Neuron (in vitro differentiated cells): Measurements from ENCODE around the gene GAPVD1.

Source experiments
- H2AFZ ChIP-seq: one replicate; pipeline ENCODE4 v1.6.1; 2013; ENCODE audit warnings: low read depth, mild to moderate bottlenecking, inconsistent platforms, low read length, moderate library complexity
- H3K27me3 ChIP-seq: one replicate; pipeline ENCODE4 v1.6.1; 2013; ENCODE audit warnings: low read length; ENCODE audit not compliant: insufficient read depth
- H3K36me3 ChIP-seq: one replicate; pipeline ENCODE4 v1.6.1; 2013; ENCODE audit warnings: low read length; ENCODE audit not compliant: insufficient read depth
- H3K4me1 ChIP-seq: one replicate; pipeline ENCODE4 v1.6.1; 2013; ENCODE audit warnings: low read length; ENCODE audit not compliant: insufficient read depth
- H3K4me3 ChIP-seq: 2 replicates; pipeline ENCODE4 v1.5.1; 2013; ENCODE audit warnings: mild to moderate bottlenecking, low read length, moderate library complexity
- H3K9me3 ChIP-seq: one replicate; pipeline ENCODE4 v1.6.1; 2013; ENCODE audit warnings: low read length

The GAPVD1 gene

GRCh38 chr9:125374443-125375309 is 113.0 kb downstream of the GAPVD1 start:
- Histone ChIP-seq H3K36me3 (no peaks in the 10 kb centered on the region), H2AFZ (peak overlapping the region; percentile 24), H3K4me1 (peaks cover 13% of the 10 kb centered on the region), H3K4me3 (peak overlapping the region; percentile 25), H3K9me3 (no peaks in the 10 kb centered on the region), H3K27me3 (no peaks in the 10 kb centered on the region)

- no peak overlapping the region for H3K4me3 ChIP-seq
- no peak overlapping the region for H2AFZ ChIP-seq
- H3K9me3 ChIP-seq, result no peaks in the 10 kb centered on the region
- H3K36me3 ChIP-seq, result no peaks in the 10 kb centered on the region
- peaks cover 8% of the 10 kb centered on the region for H3K4me1 ChIP-seq
- no peaks in the 10 kb centered on the region for H3K27me3 ChIP-seq
These were observed 114.2 kb downstream of the GAPVD1 start for GRCh38 chr9:125375820-125376219.

- H3K9me3 ChIP-seq, result no peaks in the 10 kb centered on the region
- no peak overlapping the region for H3K4me3 ChIP-seq
- no peaks in the 10 kb centered on the region for H3K27me3 ChIP-seq
- peaks cover 4% of the 10 kb centered on the region for H3K4me1 ChIP-seq
- no peak overlapping the region for H2AFZ ChIP-seq
- no peaks in the 10 kb centered on the region for H3K36me3 ChIP-seq
These were observed 114.9 kb downstream of the GAPVD1 start for GRCh38 chr9:125376261-125377226.

- H3K9me3 ChIP-seq, result no peaks in the 10 kb centered on the region
- no peaks in the 10 kb centered on the region for H3K27me3 ChIP-seq
- no peaks in the 10 kb centered on the region for H3K36me3 ChIP-seq
- no peak overlapping the region for H3K4me3 ChIP-seq
- peaks cover 4% of the 10 kb centered on the region for H3K4me1 ChIP-seq
- no peak overlapping the region for H2AFZ ChIP-seq
These were observed 116.1 kb downstream of the GAPVD1 start for GRCh38 chr9:125377584-125378250.

- Histone ChIP-seq H3K4me3 (no peak overlapping the region), H3K9me3 (no peaks in the 10 kb centered on the region), H3K4me1 (peaks cover 4% of the 10 kb centered on the region), H2AFZ (no peak overlapping the region), H3K27me3 (no peaks in the 10 kb centered on the region), H3K36me3 (no peaks in the 10 kb centered on the region)
These were observed 117.2 kb downstream of the GAPVD1 start for GRCh38 chr9:125378778-125379177.

- H3K27me3 ChIP-seq, result no peaks in the 10 kb centered on the region
These were observed 117.6 kb downstream of the GAPVD1 start for GRCh38 chr9:125379208-125379607.

GRCh38 chr9:125380406-125380805 is 118.8 kb downstream of the GAPVD1 start:
- H2AFZ ChIP-seq, result no peak overlapping the region
- H3K4me1 ChIP-seq, result no peaks in the 10 kb centered on the region
- no peaks in the 10 kb centered on the region for H3K36me3 ChIP-seq
- no peaks in the 10 kb centered on the region for H3K27me3 ChIP-seq
- no peaks in the 10 kb centered on the region for H3K9me3 ChIP-seq
- no peak overlapping the region for H3K4me3 ChIP-seq

More at GRCh38 chr9:125379208-125379607, 117.6 kb downstream of the GAPVD1 start:
- H3K4me3 ChIP-seq, result no peak overlapping the region
- no peaks in the 10 kb centered on the region for H3K36me3 ChIP-seq
- H3K4me1 ChIP-seq, result peaks cover 2% of the 10 kb centered on the region
- no peaks in the 10 kb centered on the region for H3K9me3 ChIP-seq
- no peak overlapping the region for H2AFZ ChIP-seq

- H3K4me3 ChIP-seq, result no peak overlapping the region
- peaks cover 12% of the 10 kb centered on the region for H3K4me1 ChIP-seq
- H3K36me3 ChIP-seq, result no peaks in the 10 kb centered on the region
- no peak overlapping the region for H2AFZ ChIP-seq
- H3K27me3 ChIP-seq, result no peaks in the 10 kb centered on the region
- H3K9me3 ChIP-seq, result no peaks in the 10 kb centered on the region
These were observed 126.4 kb downstream of the GAPVD1 start for GRCh38 chr9:125387861-125388524.

GRCh38 chr9:125388978-125389377 is 127.4 kb downstream of the GAPVD1 start:
- H3K27me3 ChIP-seq, result no peaks in the 10 kb centered on the region
- H3K36me3 ChIP-seq, result no peaks in the 10 kb centered on the region
- no peak overlapping the region for H2AFZ ChIP-seq
- no peak overlapping the region for H3K4me3 ChIP-seq
- no peaks in the 10 kb centered on the region for H3K9me3 ChIP-seq
- peaks cover 12% of the 10 kb centered on the region for H3K4me1 ChIP-seq

- H3K4me3 ChIP-seq, result no peak overlapping the region
- H3K9me3 ChIP-seq, result no peaks in the 10 kb centered on the region
- no peaks in the 10 kb centered on the region for H3K27me3 ChIP-seq
- peaks cover 12% of the 10 kb centered on the region for H3K4me1 ChIP-seq
- H3K36me3 ChIP-seq, result no peaks in the 10 kb centered on the region
- no peak overlapping the region for H2AFZ ChIP-seq
These were observed 130.1 kb downstream of the GAPVD1 start for GRCh38 chr9:125391704-125392103.

GRCh38 chr9:125393426-125393825 is 131.8 kb downstream of the GAPVD1 start:
- Histone ChIP-seq H3K27me3 (no peaks in the 10 kb centered on the region), H3K9me3 (no peaks in the 10 kb centered on the region), H3K36me3 (no peaks in the 10 kb centered on the region), H2AFZ (no peak overlapping the region), H3K4me1 (peaks cover 3% of the 10 kb centered on the region), H3K4me3 (no peak overlapping the region)

GRCh38 chr9:125396799-125397198 is 135.2 kb downstream of the GAPVD1 start:
- H3K36me3 ChIP-seq, result no peaks in the 10 kb centered on the region
- no peaks in the 10 kb centered on the region for H3K9me3 ChIP-seq
- no peak overlapping the region for H3K4me3 ChIP-seq
- H3K27me3 ChIP-seq, result no peaks in the 10 kb centered on the region
- H2AFZ ChIP-seq, result no peak overlapping the region
- H3K4me1 ChIP-seq, result no peaks in the 10 kb centered on the region
